PFSK-1 (cell line): ENCODE measurements around the gene PPM1F.

Experiments
- REST ChIP-seq, 2 experiments: IDR thresholded peaks; 2 replicates each; pipeline versions ENCODE4 v1.6.1 to v1.8.0; 2011 to 2012; ENCODE audit warnings: low read depth in 2 of 2, low read length in 2 of 2, control low read depth in 1 of 2, inconsistent platforms in 1 of 2, mild to moderate bottlenecking in 1 of 2, moderate library complexity in 1 of 2; ENCODE audit not compliant: insufficient read depth in 1 of 2
- TAF1 ChIP-seq: IDR thresholded peaks from 2 replicates; pipeline ENCODE4 v1.6.1; 2012; ENCODE audit warnings: low read length, control low read depth, borderline replicate concordance; ENCODE audit not compliant: insufficient read depth

GRCh38 chr22:21948824-21949568 lies 3.7 kb downstream of the PPM1F start:
- no peak for TF ChIP-seq TAF1
- TF ChIP-seq REST (IDR thresholded peaks at IDR 0.05; ENCODE audit: insufficient read depth in 1 of 2, low read depth in 2 of 2, low read length in 2 of 2), result no peak
